ENCODE data around the gene TMEM87A.

Gene TMEM87A

DNA sequence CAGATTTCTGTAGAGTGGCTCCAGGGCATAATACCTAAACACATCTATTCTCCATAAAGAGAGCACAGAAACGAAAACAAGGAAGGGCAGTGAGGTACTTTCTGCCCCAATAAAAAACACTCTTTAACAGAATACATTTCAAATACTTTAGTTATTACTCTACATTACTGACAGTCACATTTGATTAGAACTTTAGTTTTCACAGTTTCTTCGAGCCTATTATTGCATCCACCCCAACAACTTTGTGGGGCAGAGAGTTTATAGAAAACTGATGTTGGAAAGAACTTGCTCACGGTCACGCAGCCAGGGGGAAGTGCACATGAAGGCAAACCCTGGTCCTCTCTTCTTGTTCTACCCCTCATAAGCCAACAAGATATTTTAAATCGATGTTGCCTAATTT, 74.1 kb downstream of the TMEM87A start:
- no peak for DNase-seq

DNA sequence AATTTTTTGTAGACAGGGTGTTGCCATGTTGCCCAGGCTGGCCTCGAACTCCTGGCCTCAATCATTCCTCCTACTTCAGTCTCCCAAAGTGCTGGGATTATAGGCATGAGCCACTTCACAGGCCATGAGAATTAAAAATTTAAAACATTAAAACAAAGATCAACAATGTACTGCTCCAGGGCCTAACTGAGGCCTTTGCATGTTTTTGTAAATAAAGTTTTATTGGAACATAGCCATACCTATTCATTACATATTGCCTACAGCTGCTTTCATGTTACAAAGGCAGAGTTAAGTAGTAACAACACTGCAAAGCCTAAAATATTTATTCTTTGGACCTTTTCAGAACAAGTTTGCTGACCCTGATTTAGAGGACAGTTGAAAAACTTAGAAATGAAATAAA, 74.7 kb downstream of the TMEM87A start:
- no peak for DNase-seq

DNA sequence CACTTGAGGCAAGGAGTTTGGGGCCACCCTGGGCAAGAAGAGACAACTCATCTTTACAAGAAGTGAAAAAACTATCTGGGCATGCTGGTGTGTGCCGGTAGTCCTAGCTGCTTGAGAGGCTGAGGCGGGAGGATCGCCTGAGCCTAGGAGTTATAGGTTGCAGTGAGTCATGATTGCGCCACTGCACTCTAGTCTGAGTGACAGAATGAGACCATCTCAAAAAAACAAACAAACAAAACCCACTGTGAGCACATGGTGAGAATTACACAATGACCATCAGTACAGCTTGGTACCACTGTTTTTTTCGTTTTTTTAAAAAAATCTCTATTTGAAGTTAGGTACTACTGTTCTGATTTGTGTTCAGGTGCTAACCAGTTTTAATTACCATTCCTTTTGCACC, 78.7 kb downstream of the TMEM87A start:
- no peak for DNase-seq

DNA sequence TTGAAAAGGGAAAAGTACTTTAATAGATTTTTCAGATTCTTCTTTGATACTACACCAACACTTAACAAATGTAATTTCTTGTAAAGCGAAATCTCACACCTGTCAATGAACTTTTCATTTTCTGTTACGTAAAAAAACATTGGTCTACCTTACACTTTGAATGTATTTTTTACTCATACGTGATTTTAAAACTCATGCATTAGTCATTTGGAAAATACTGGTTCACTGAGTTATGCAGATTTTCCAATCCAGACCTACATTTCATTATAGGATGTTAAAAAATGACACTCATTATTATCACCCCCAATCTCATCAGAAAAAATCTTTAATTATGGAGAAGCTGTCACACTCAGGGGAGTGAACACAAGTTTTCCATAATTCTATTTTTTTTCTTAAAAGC, 79.8 kb downstream of the TMEM87A start:
- no peak for DNase-seq

DNA sequence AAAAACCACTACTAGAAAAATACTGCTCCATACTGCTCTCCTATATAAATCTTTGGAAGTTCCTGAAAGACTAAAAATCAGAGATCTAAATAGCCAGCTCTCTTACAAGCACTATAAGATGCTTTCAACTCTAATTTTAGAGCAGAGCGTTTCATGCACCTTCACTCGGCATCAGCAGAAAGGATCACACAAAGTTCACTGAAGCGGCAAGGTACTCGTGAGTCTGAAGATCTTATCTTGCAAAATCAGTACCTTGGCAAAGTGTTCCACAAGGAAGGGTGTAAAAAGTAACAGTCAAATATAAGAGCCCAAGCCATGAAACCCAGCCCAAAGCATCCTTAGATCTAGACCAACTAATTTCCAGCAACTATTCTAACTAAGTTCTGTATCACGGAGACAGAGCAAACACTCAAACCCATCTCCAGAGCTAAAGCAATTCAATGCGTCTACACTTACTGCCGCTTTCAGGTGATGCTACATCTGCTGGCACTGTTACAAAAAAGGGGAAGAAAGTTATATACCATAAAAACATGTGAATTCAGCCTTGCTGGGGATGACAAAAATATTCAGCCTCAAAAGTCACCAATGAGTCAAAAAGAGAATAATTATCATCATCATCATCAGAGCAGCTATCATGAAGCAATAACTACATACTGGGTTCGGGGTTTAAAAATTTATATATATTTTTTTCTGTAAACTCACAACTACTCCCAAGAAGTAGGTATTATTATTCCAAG, 81.5 kb downstream of the TMEM87A start:
- no peak for DNase-seq

DNA sequence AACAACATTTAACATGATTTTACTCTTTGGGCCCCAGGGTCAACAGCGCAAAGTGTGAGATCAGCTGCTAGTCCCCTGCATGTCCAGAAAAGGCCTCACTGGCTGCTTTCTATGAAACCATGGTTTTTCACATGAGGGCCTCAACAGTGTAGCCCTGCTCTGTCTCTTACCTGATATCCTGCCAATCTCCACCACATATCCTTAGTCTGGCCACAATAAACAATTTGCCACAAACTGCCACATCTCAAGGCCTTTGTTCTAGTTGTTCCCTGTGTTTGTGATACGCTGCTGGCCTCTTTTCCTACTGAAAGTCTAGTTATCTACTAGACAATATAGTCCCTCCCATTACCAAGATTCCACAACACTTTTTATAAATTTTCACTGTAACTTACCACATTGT, 82.9 kb downstream of the TMEM87A start:
- no peak for DNase-seq

DNA sequence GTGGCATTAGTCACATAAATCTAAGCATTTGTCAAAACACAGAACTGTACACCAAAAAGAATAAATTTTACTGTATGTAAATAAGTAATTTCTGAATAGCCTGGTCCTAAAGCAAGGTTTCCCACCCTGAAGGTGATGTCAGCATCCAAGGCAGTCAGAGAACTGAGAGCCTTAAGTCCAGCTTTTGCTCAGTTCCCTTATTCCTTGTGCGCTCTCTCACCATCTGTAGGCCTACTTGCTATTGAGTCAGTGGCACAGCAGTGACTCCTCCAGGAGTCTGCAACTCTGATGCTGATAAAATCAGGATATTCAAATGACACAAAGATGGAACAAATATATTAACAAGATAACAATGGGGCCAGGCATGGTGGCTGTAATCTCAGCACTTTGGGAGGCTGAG, 87.4 kb downstream of the TMEM87A start:
- DNase-seq, result no peak

DNA sequence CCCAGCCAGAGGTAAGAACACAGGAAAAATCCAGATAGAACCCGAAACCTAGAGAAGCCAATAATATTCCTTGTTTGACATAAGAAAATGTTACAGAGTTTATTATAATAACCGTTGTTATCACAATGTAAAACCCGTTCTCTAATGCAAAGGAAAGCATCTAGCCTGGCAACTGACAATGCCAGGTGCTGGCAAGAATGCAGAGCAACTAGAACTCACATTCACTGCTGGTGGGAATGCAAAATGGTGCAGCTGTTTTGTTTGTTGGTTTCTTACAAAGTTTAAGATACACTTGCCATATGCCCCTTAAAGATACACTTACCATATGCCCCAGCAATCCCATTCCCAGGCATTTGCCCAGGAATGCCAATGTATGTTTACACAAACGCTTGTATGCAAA, 88.5 kb downstream of the TMEM87A start:
- no peak for DNase-seq

DNA sequence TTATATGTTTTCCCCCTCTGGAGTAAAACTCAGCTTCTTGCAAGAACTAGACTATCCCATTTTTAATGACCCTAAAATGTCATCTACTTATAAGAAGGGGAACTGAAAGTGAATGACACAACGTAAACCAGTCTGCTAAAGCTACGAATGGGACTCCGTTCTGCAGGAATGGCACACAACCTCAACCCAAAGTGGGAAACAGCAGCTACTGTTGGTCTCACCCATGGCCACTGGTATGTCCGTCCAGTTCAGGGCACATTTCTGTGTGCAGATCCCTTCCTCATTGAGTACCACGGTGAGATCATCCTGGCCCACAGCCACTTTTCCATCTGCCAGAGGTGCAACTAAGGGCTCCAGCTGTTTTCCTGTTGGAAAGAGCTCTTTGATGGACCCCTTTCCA, 88.9 kb downstream of the TMEM87A start:
- DNase-seq, result no peak

DNA sequence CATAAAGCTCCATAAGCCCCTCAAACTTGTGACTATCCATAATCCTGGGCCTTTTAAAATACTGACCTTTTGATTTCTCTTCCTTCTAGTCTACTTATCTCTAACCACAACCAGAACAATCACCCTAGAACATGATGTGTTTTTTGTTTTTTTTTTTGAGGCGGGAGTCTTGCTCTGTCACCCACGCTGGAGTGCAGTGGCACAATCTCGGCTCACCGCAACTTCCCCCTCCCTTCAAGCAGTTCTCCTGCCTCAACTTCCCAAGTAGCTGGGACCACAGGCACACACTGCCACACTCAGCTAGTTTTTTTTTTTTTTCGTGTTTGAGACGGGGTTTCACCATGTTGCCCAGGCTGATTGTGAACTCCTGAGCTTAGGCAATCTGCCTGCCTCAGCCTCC, 90.3 kb downstream of the TMEM87A start:
- DNase-seq, result no peak

DNA sequence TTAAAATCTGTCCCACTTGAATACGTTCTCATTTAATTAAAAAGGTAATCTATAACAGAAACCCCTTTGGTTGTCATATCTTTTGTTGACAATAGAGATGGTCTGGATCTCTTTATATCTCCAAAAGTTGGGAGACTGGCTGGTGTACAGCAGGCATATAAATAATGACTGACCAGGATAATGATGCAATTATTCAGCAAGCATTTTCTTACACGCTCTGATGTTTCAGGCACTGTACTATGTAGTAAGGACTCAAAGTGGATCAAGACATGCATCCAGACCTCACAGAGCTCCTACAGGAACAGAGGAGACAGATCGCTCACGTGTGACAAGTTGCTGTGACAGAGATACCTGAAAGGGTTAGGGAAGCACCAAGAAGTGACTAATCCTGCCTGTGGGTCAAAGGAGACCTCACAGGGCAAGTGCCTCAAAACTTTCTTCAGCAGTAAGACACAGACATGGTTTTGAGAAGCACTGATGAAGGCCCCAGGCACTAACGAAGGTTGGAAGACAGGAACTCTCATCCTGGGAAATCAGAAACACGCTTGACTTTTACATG, 90.8 kb downstream of the TMEM87A start:
- no peak for DNase-seq

DNA sequence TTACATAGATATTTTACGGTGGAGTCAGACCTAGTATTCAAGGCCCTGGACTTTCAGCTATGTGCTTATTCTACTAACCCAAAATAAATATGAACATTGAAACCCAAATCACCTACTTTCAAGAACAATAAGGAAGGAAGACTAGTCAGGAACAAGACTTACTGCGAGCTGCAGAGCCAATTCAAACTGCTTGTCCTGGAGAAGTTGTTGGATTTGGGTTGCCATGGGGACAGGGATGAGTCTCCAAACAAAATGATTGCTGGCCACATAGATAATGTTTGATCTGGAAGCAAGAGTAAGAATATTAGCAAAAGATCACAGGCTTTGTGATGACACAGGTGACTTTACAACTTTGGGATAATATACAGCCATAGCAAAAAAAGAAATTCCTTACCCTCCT, 95.2 kb downstream of the TMEM87A start:
- DNase-seq, result no peak

DNA sequence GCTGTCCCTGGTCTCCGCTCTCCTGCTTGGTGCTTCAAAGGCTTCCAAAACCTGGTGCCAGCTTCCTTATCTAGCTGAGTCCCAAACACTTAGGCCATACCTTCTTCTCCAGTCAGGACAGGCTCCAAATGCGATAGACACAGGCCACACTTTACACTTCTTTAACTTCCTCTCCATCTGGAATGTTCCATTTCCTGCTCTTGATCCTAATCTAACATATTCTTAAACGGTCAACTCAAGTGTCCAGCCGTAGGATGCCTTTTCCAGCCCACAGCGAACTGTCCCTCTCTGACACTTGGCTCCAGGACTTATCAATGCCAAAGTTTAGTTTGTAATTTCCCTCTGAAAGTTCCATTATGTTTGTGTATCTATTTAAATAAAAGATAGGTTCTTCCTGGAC, 97.6 kb downstream of the TMEM87A start:
- no peak for DNase-seq

DNA sequence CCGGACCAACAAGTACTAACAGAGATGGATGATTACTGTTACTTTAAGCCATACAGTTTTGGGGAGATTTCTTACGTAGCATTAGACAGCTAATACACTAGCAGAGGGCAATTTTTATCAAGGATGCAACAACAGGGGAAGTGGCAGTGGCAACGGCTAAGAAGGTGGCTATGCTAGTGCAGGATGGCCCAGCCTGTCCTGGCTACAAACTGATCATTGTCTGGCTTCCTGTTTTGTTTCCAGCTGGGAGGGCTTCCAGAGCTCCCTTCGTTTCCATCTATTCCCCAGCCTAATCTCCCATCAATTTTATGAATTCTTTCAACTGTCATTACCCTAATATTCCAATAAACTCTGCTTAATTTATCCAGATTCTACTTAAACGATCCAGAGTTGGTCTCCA, 100.8 kb downstream of the TMEM87A start:
- no peak for DNase-seq

DNA sequence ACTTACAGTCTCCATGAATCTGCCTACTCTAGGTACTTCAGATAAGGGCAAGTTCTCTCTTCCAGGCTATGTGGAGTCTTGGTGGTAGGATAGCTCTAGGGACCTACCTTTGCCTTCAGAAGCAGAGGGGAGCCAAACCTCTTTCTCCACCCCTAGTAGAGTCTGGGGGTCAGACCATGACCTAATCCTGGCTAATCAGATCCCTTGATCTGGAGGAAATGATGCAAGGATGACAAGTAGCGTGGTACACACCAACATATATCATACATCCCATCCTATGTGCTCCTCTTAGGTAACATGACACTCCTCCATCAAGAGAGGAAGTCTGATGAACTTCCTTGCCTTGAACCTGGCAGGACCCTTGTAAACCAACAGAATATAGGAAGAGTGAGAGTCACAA, 101.4 kb downstream of the TMEM87A start:
- DNase-seq, result no peak

DNA sequence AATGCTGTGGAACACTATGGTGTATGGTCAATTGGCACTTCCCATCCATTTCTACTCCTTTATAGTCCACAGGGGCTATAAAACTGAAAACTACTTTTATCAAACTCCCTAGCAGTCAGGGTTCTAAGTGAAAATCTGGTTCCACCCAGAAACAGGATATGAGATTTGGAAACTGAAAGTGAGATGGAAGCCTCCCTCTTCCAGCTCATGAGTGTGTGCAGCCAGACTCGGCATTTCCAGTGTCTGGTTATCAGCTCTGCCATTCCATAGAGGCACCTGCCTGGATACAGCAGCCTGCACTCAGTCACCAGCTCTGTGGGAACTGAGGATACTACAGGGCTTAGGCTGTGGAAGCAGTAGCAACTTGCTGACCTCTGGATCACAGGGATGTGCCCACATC, 102.1 kb downstream of the TMEM87A start:
- no peak for DNase-seq

DNA sequence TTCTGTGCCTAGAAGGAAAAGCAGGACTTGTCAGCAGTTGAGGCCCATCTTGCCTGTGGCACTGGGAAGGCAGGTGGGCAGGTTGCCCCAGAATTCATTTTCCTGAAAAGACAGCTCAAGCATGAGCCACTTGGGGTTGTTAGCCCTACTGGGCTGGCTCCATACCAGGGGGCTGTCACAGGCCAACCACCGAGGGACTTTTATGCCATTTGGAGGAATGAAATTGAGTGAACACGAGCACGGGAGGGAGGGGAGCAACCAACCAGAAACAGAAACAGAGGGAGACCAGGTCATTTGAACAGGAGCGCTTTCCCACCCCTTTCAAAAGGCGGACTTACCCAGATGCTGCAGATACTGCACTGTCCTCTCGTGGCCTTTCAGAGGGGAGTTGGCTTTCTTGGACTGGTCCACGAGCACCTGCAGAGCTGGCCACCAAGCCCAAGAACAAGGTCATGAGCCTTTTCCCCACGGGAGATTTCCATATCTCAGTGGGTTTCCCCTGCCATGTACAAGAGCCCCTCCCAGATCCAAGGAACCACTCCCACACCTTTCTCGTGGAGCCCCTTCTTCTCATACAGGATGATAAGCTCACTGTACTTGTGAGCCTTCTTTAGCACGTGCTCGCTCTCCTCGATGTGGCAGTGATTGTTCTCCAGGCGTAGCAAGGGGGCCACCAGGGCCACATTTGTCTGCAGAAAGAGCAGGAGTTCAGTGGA, 106.8 kb downstream of the TMEM87A start:
- no peak for DNase-seq

DNA sequence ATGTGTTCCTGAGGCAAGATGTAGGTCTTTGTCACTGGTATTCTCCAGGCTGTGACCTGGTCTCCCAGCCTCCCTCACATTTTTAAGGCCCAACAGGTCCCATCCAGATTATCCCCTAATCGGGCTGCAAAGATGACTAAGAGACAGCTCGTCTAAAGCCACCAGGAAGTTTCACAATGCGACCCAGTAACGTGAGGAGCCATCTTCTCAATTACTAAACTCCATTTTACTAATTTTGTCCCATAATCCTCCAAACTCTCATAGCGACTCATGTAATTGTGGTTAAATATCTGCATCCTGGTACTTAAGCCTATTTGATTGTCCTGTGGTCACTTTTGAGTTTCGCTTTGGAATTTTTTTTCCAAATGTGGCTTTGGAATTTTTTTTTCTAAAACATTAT, 108.1 kb downstream of the TMEM87A start:
- no peak for DNase-seq

DNA sequence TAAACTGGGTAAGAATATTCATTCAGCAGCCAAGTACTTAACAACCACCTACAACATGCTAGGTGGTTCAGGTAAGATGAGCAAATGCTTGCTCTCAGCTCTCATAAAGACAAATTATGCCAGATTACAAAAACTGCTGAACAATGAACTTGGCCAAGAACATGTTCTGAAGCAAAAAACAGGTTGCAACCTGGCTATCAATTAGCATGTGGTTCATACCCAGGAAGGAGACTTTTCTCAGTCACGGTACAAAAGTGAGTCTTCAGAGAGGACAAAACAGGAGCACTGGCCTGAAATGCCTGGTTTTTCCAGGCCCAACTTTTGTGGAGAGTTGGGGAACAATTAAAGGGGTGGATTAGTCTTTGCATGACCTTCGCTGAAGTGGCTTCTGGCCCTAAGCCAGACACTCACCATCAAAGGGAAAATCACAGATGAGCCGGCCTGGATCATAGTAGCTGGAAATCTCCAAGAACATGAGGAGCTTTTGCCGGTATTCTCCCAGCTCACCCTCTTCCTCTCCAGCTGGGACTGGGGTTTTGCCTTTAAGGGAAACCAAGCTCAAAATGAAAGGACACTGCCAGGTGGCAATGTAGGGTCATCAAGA, 109.2 kb downstream of the TMEM87A start:
- DNase-seq, result no peak

DNA sequence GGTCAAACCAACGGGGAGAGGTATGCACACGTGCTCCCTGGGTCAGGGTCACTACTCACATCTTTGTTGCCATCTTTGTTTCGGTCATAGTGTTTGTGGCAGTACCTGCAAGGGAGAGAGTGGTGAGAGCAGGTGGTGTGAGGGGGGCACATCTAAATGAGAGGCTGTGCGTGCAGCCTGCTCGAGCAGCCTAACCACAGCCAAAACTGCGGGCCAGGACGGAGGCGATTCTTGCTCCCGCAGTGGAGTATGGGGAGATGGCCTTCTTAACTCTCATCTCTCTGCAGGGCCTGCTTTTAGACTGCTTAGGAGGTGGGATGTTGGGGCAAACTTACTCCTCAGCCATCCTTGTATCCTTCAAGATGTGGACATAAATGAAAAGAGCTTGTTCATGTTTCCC, 109.9 kb downstream of the TMEM87A start:
- no peak for DNase-seq
